ENCODE data around the gene ATP13A4. TPM values are rescaled to one million over a fixed set of nuclear protein-coding genes. Genes with fewer than 3 reads are reported as not detected.

The ATP13A4 gene
- total RNA-seq, 2 donors from 2014 or later, result 0.57 to 1.3 TPM

- TF ChIP-seq CTCF (conservative IDR thresholded peaks at IDR 0.05), result no peak
- Histone ChIP-seq H3K4me3 (ENCODE audit: low read length) (no peak overlapping the region), H3K27ac (ENCODE audit: low read depth, low read length) (no peak overlapping the region), H3K4me1 (ENCODE audit: control insufficient read depth, insufficient read depth, low read length) (no peaks in the 10 kb centered on the region), H3K9ac (ENCODE audit: extremely low read depth, low read length, poor library complexity, severe bottlenecking) (no peak overlapping the region), H3K9me3 (ENCODE audit: control insufficient read depth, low read length) (no peaks in the 10 kb centered on the region), H3K36me3 (ENCODE audit: control insufficient read depth, insufficient read depth, low read length) (no peaks in the 10 kb centered on the region), H3K27me3 (ENCODE audit: control insufficient read depth, insufficient read depth, low read length, poor library complexity, severe bottlenecking) (no peaks in the 10 kb centered on the region)
- no peak for DNase-seq
- H3K4me1 Mint-ChIP-seq, result no peaks in the 10 kb centered on the region
- no peak overlapping the region for H3K27ac Mint-ChIP-seq
- H3K36me3 Mint-ChIP-seq (ENCODE audit: low read depth), result no peaks in the 10 kb centered on the region
- no peak overlapping the region for H3K4me3 Mint-ChIP-seq
- H3K9me3 Mint-ChIP-seq, result peaks cover 3% of the 10 kb centered on the region
- peaks cover 7% of the 10 kb centered on the region for H3K27me3 Mint-ChIP-seq (ENCODE audit: insufficient read depth)
- no CpG with 5 or more reads among the region's 1 CpG for WGBS, 2 experiments (ENCODE audit: insufficient coverage in 1 of 2, insufficient read length in 1 of 2)
These were observed 34.9 kb upstream of the ATP13A4 start for GRCh38 chr3:193589616-193590015.

- H3K27ac ChIP-seq (ENCODE audit: low read depth, low read length), result no peak overlapping the region
- no peak overlapping the region for H3K9ac ChIP-seq (ENCODE audit: extremely low read depth, low read length, poor library complexity, severe bottlenecking)
- H3K27ac Mint-ChIP-seq, result no peak overlapping the region
- H3K4me1 Mint-ChIP-seq, result no peaks in the 10 kb centered on the region
- WGBS, 2 experiments (ENCODE audit: insufficient coverage in 1 of 2, insufficient read length in 1 of 2), result 97 to 100% methylated on average over 1 of the region's 1 CpG
- peaks cover 3% of the 10 kb centered on the region for H3K9me3 Mint-ChIP-seq
- H3K36me3 ChIP-seq (ENCODE audit: control insufficient read depth, insufficient read depth, low read length), result no peaks in the 10 kb centered on the region
- no peak for TF ChIP-seq CTCF (conservative IDR thresholded peaks at IDR 0.05)
- DNase-seq, result no peak
- H3K4me3 ChIP-seq (ENCODE audit: low read length), result no peak overlapping the region
- H3K36me3 Mint-ChIP-seq (ENCODE audit: low read depth), result no peaks in the 10 kb centered on the region
- H3K27me3 ChIP-seq (ENCODE audit: control insufficient read depth, insufficient read depth, low read length, poor library complexity, severe bottlenecking), result no peaks in the 10 kb centered on the region
- no peak overlapping the region for H3K4me3 Mint-ChIP-seq
- no peaks in the 10 kb centered on the region for H3K9me3 ChIP-seq (ENCODE audit: control insufficient read depth, low read length)
- peaks cover 7% of the 10 kb centered on the region for H3K27me3 Mint-ChIP-seq (ENCODE audit: insufficient read depth)
- no peaks in the 10 kb centered on the region for H3K4me1 ChIP-seq (ENCODE audit: control insufficient read depth, insufficient read depth, low read length)
These were observed 34.4 kb upstream of the ATP13A4 start for GRCh38 chr3:193589129-193589528.

GRCh38 chr3:193586526-193586925 lies 31.8 kb upstream of the ATP13A4 start:
- no peak overlapping the region for H3K9ac ChIP-seq (ENCODE audit: extremely low read depth, low read length, poor library complexity, severe bottlenecking)
- no peak overlapping the region for H3K4me3 Mint-ChIP-seq

More at GRCh38 chr3:193586526-193586925, 31.8 kb upstream of the ATP13A4 start:
- Histone ChIP-seq H3K27ac (ENCODE audit: low read depth, low read length) (no peak overlapping the region), H3K4me1 (ENCODE audit: control insufficient read depth, insufficient read depth, low read length) (no peaks in the 10 kb centered on the region), H3K36me3 (ENCODE audit: control insufficient read depth, insufficient read depth, low read length) (no peaks in the 10 kb centered on the region), H3K4me3 (ENCODE audit: low read length) (no peak overlapping the region), H3K27me3 (ENCODE audit: control insufficient read depth, insufficient read depth, low read length, poor library complexity, severe bottlenecking) (no peaks in the 10 kb centered on the region), H3K9me3 (ENCODE audit: control insufficient read depth, low read length) (no peaks in the 10 kb centered on the region)
- H3K36me3 Mint-ChIP-seq (ENCODE audit: low read depth), result no peaks in the 10 kb centered on the region
- no peak overlapping the region for H3K27ac Mint-ChIP-seq
- no peak for DNase-seq
- H3K4me1 Mint-ChIP-seq, result no peaks in the 10 kb centered on the region
- peaks cover 3% of the 10 kb centered on the region for H3K9me3 Mint-ChIP-seq
- TF ChIP-seq CTCF (conservative IDR thresholded peaks at IDR 0.05), result no peak
- H3K27me3 Mint-ChIP-seq (ENCODE audit: insufficient read depth), result no peaks in the 10 kb centered on the region

All from endodermal cell (in vitro differentiated cells).